Trophoblast cell (in vitro differentiated cells and primary cell): ENCODE results near the gene AGAP1.
A peak's percentile ranks its signal among the peaks of the same experiment; 100 is the strongest.

Experiments
- DNase-seq, 2 donors: peaks; one replicate each; pipeline ENCODE4 v3.0.0-alpha.2; 2016
- H2AFZ ChIP-seq: 2 replicates; pipeline ENCODE4 v1.6.1; 2013; ENCODE audit warnings: low read length, moderate library complexity, mild to moderate bottlenecking; ENCODE audit not compliant: insufficient read depth, poor library complexity
- H2AK5ac ChIP-seq: 2 replicates; pipeline ENCODE4 v1.6.1; 2013; ENCODE audit warnings: mild to moderate bottlenecking, low read length
- H2BK120ac ChIP-seq: 2 replicates; pipeline ENCODE4 v1.6.1; 2013; ENCODE audit warnings: low read length, mild to moderate bottlenecking, moderate library complexity; ENCODE audit not compliant: insufficient read depth, poor library complexity
- H2BK12ac ChIP-seq: 2 replicates; pipeline ENCODE4 v1.6.1; 2013; ENCODE audit warnings: mild to moderate bottlenecking, low read length, moderate library complexity
- H2BK5ac ChIP-seq: 2 replicates; pipeline ENCODE4 v1.6.1; 2013; ENCODE audit warnings: low read length, low read depth, moderate library complexity, mild to moderate bottlenecking; ENCODE audit not compliant: poor library complexity
- H3K14ac ChIP-seq: 2 replicates; pipeline ENCODE4 v1.6.1; 2013; ENCODE audit warnings: mild to moderate bottlenecking, low read length
- H3K18ac ChIP-seq: 2 replicates; pipeline ENCODE4 v1.6.1; 2013; ENCODE audit warnings: mild to moderate bottlenecking, low read length
- H3K23ac ChIP-seq: 2 replicates; pipeline ENCODE4 v1.6.1; 2013; ENCODE audit warnings: low read length
- H3K27ac ChIP-seq: 2 replicates; pipeline ENCODE4 v1.5.1; 2013; ENCODE audit warnings: low read depth, mild to moderate bottlenecking, inconsistent platforms, low read length, moderate library complexity
- H3K27me3 ChIP-seq: 2 replicates; pipeline ENCODE4 v1.6.1; 2013; ENCODE audit warnings: inconsistent platforms, mild to moderate bottlenecking, low read length, moderate library complexity; ENCODE audit not compliant: insufficient read depth
- H3K36me3 ChIP-seq, 2 experiments: 1 replicate in 1 of 2; 2 replicates in 1 of 2; pipeline ENCODE4 v1.6.1; 2013; ENCODE audit warnings: low read length in 2 of 2, mild to moderate bottlenecking in 2 of 2, moderate library complexity in 1 of 2; ENCODE audit not compliant: insufficient read depth in 2 of 2, control insufficient read depth in 1 of 2
- H3K4ac ChIP-seq: 2 replicates; pipeline ENCODE4 v1.6.1; 2013; ENCODE audit warnings: low read depth, mild to moderate bottlenecking, low read length, moderate library complexity
- H3K4me1 ChIP-seq, 2 experiments: 1 replicate in 1 of 2; 2 replicates in 1 of 2; pipeline ENCODE4 v1.6.1; 2013; ENCODE audit warnings: low read length in 2 of 2, mild to moderate bottlenecking in 2 of 2, moderate library complexity in 1 of 2; ENCODE audit not compliant: insufficient read depth in 2 of 2, control insufficient read depth in 1 of 2
- H3K4me2 ChIP-seq: 2 replicates; pipeline ENCODE4 v1.6.1; 2013; ENCODE audit warnings: inconsistent platforms, mild to moderate bottlenecking, low read length, moderate library complexity
- H3K4me3 ChIP-seq: 2 replicates; pipeline ENCODE4 v1.5.1; 2013; ENCODE audit warnings: mild to moderate bottlenecking, low read depth, low read length, inconsistent platforms
- H3K79me1 ChIP-seq: one replicate; pipeline ENCODE4 v1.6.1; 2013; ENCODE audit warnings: low read length
- H3K79me2 ChIP-seq: 2 replicates; pipeline ENCODE4 v1.6.1; 2013; ENCODE audit warnings: low read length, mild to moderate bottlenecking; ENCODE audit not compliant: control insufficient read depth, insufficient read depth, poor library complexity
- H3K9ac ChIP-seq: 2 replicates; pipeline ENCODE4 v1.6.1; 2013; ENCODE audit warnings: mild to moderate bottlenecking, low read length
- H3K9me3 ChIP-seq: 2 replicates; pipeline ENCODE4 v1.6.1; 2013; ENCODE audit warnings: low read depth, mild to moderate bottlenecking, control low read depth, inconsistent platforms, low read length; ENCODE audit not compliant: insufficient read depth
- H4K12ac ChIP-seq: 2 replicates; pipeline ENCODE4 v1.6.1; 2013; ENCODE audit warnings: low read depth, mild to moderate bottlenecking, low read length, moderate library complexity
- H4K8ac ChIP-seq: 2 replicates; pipeline ENCODE4 v1.6.1; 2013; ENCODE audit warnings: low read depth, mild to moderate bottlenecking, low read length, moderate library complexity
- H4K91ac ChIP-seq: one replicate; pipeline ENCODE4 v1.6.1; 2013; ENCODE audit warnings: low read depth, mild to moderate bottlenecking, low read length, moderate library complexity
- WGBS: extraction: QIAGEN DNeasy Blood & Tissue Kit; methylation state at CpG from one replicate; pipeline ENCODE4 v1.1.7; 2013; ENCODE audit warnings: missing lambda C conversion rate; ENCODE audit not compliant: insufficient read length, insufficient coverage; ENCODE audit errors: extremely low coverage; 5-methylcytosine and 5-hydroxymethylcytosine counted together

Gene AGAP1

GRCh38 chr2:235579128-235579527, 85.3 kb downstream of the AGAP1 start:
- Histone ChIP-seq H4K12ac (no peak overlapping the region), H3K79me2 (peaks cover 7% of the 10 kb centered on the region), H3K9ac (no peak overlapping the region), H4K91ac (no peak overlapping the region), H3K36me3 (no peaks in the 10 kb centered on the region), H3K4ac (peak overlapping the region; percentile 12), H4K8ac (no peak overlapping the region), H3K14ac (no peak overlapping the region), H3K4me2 (no peak overlapping the region), H3K23ac (no peak overlapping the region), H2AFZ (no peak overlapping the region), H2BK5ac (no peak overlapping the region), H2BK120ac (no peak overlapping the region), H3K18ac (no peak overlapping the region), H3K27ac (no peak overlapping the region), H2BK12ac (no peak overlapping the region), H3K4me3 (no peak overlapping the region), H2AK5ac (no peak overlapping the region), H3K79me1 (peaks cover 9% of the 10 kb centered on the region), H3K4me1 (peaks cover 27 to 32% of the 10 kb centered on the region in 2 experiments), H3K9me3 (no peaks in the 10 kb centered on the region), H3K27me3 (no peaks in the 10 kb centered on the region)
- no peak for DNase-seq
- no CpG with 5 or more reads among the region's 9 CpGs for whole genome bisulfite sequencing

- Histone ChIP-seq H3K4me3 (no peak overlapping the region), H3K36me3 (no peaks in the 10 kb centered on the region), H4K91ac (no peak overlapping the region), H3K4me2 (no peak overlapping the region), H3K4ac (no peak overlapping the region), H3K9ac (no peak overlapping the region), H3K4me1 (peaks cover 21 to 29% of the 10 kb centered on the region in 2 experiments), H3K9me3 (no peaks in the 10 kb centered on the region), H3K23ac (no peak overlapping the region), H2BK5ac (no peak overlapping the region), H3K27ac (no peak overlapping the region), H3K14ac (no peak overlapping the region), H3K18ac (no peak overlapping the region), H3K27me3 (no peaks in the 10 kb centered on the region), H2BK120ac (no peak overlapping the region), H3K79me1 (peaks cover 6% of the 10 kb centered on the region), H4K8ac (no peak overlapping the region), H3K79me2 (peaks cover 5% of the 10 kb centered on the region), H4K12ac (no peak overlapping the region), H2AFZ (no peak overlapping the region), H2BK12ac (no peak overlapping the region), H2AK5ac (no peak overlapping the region)
- DNase-seq = no peak
- WGBS = no CpG with 5 or more reads among the region's 7 CpGs
These were observed 86.7 kb downstream of the AGAP1 start for GRCh38 chr2:235580426-235581157.

- Histone ChIP-seq H2AK5ac (no peak overlapping the region), H2BK120ac (no peak overlapping the region), H3K18ac (no peak overlapping the region), H3K36me3 (no peaks in the 10 kb centered on the region), H3K4me2 (no peak overlapping the region), H4K12ac (no peak overlapping the region), H3K4me3 (no peak overlapping the region), H3K9ac (no peak overlapping the region), H3K79me1 (peaks cover 4% of the 10 kb centered on the region), H2BK12ac (no peak overlapping the region), H2AFZ (no peak overlapping the region), H4K8ac (no peak overlapping the region), H3K9me3 (no peaks in the 10 kb centered on the region), H3K14ac (no peak overlapping the region), H2BK5ac (no peak overlapping the region), H3K27ac (no peak overlapping the region), H3K27me3 (no peaks in the 10 kb centered on the region), H3K79me2 (peaks cover 4% of the 10 kb centered on the region), H3K23ac (no peak overlapping the region), H3K4me1 (peaks cover 10 to 16% of the 10 kb centered on the region in 2 experiments), H3K4ac (no peak overlapping the region), H4K91ac (no peak overlapping the region)
- WGBS = no CpG with 5 or more reads among the region's 9 CpGs
- DNase-seq = no peak
These were observed 88.3 kb downstream of the AGAP1 start for GRCh38 chr2:235582081-235582686.

GRCh38 chr2:235582729-235583128, 88.9 kb downstream of the AGAP1 start:
- Histone ChIP-seq H2BK5ac (no peak overlapping the region), H3K36me3 (no peaks in the 10 kb centered on the region), H4K8ac (no peak overlapping the region), H3K9ac (no peak overlapping the region), H2BK12ac (no peak overlapping the region), H3K23ac (no peak overlapping the region), H3K79me1 (peaks cover 4% of the 10 kb centered on the region), H2BK120ac (no peak overlapping the region), H3K4me3 (no peak overlapping the region), H3K4me1 (peaks cover 5 to 11% of the 10 kb centered on the region in 2 experiments), H3K79me2 (peaks cover 4% of the 10 kb centered on the region), H3K4ac (no peak overlapping the region), H3K27me3 (no peaks in the 10 kb centered on the region), H3K4me2 (no peak overlapping the region), H3K18ac (no peak overlapping the region), H3K9me3 (no peaks in the 10 kb centered on the region), H3K14ac (no peak overlapping the region), H3K27ac (no peak overlapping the region), H2AK5ac (no peak overlapping the region), H4K91ac (no peak overlapping the region), H4K12ac (no peak overlapping the region), H2AFZ (no peak overlapping the region)
- no peak for DNase-seq
- no CpG with 5 or more reads among the region's 7 CpGs for WGBS
